ENCODE results near the gene USO1. TPM values are rescaled to one million over a fixed set of nuclear protein-coding genes. Genes with fewer than 3 reads are reported as not detected.

The USO1 gene
- total RNA-seq, 1 donor from 2014 or later = 62.4 TPM

- DNase-seq (ENCODE audit: low read depth) = no peak
- Histone ChIP-seq H3K27me3 (ENCODE audit: control insufficient read depth, insufficient read depth, low read length) (no peaks in the 10 kb centered on the region), H3K4me3 (ENCODE audit: low read depth, low read length) (no peak overlapping the region), H3K36me3 (ENCODE audit: control insufficient read depth, insufficient read depth, low read length) (no peaks in the 10 kb centered on the region)
- TF ChIP-seq CTCF (IDR thresholded peaks at IDR 0.05; ENCODE audit: insufficient read depth, low read length, poor library complexity, severe bottlenecking) = no peak
Measured at GRCh38 chr4:75769036-75769435, 44.7 kb downstream of the USO1 start.

- no peaks in the 10 kb centered on the region for H3K27me3 ChIP-seq (ENCODE audit: control insufficient read depth, insufficient read depth, low read length)
- TF ChIP-seq CTCF (IDR thresholded peaks at IDR 0.05; ENCODE audit: insufficient read depth, low read length, poor library complexity, severe bottlenecking) = no peak
- H3K36me3 ChIP-seq (ENCODE audit: control insufficient read depth, insufficient read depth, low read length) = no peaks in the 10 kb centered on the region
- no peak overlapping the region for H3K4me3 ChIP-seq (ENCODE audit: low read depth, low read length)
- no peak for DNase-seq (ENCODE audit: low read depth)
Measured at GRCh38 chr4:75771607-75772006, 47.2 kb downstream of the USO1 start.

GRCh38 chr4:75777589-75777988 lies 53.2 kb downstream of the USO1 start:
- H3K36me3 ChIP-seq (ENCODE audit: control insufficient read depth, insufficient read depth, low read length) = no peaks in the 10 kb centered on the region
- TF ChIP-seq CTCF (IDR thresholded peaks at IDR 0.05; ENCODE audit: insufficient read depth, low read length, poor library complexity, severe bottlenecking) = no peak

GRCh38 chr4:75779105-75779757 lies 54.9 kb downstream of the USO1 start:
- Histone ChIP-seq H3K27me3 (ENCODE audit: control insufficient read depth, insufficient read depth, low read length) (no peaks in the 10 kb centered on the region), H3K36me3 (ENCODE audit: control insufficient read depth, insufficient read depth, low read length) (no peaks in the 10 kb centered on the region), H3K4me3 (ENCODE audit: low read depth, low read length) (no peak overlapping the region)
- TF ChIP-seq CTCF (IDR thresholded peaks at IDR 0.05; ENCODE audit: insufficient read depth, low read length, poor library complexity, severe bottlenecking) = no peak
- no peak for DNase-seq (ENCODE audit: low read depth)

More at GRCh38 chr4:75777589-75777988, 53.2 kb downstream of the USO1 start:
- Histone ChIP-seq H3K4me3 (ENCODE audit: low read depth, low read length) (no peak overlapping the region), H3K27me3 (ENCODE audit: control insufficient read depth, insufficient read depth, low read length) (no peaks in the 10 kb centered on the region)
- DNase-seq (ENCODE audit: low read depth) = no peak

GRCh38 chr4:75781305-75781704 lies 56.9 kb downstream of the USO1 start:
- H3K4me3 ChIP-seq (ENCODE audit: low read depth, low read length) = no peak overlapping the region
- DNase-seq (ENCODE audit: low read depth) = no peak
- H3K36me3 ChIP-seq (ENCODE audit: control insufficient read depth, insufficient read depth, low read length) = no peaks in the 10 kb centered on the region
- TF ChIP-seq CTCF (IDR thresholded peaks at IDR 0.05; ENCODE audit: insufficient read depth, low read length, poor library complexity, severe bottlenecking) = no peak
- H3K27me3 ChIP-seq (ENCODE audit: control insufficient read depth, insufficient read depth, low read length) = no peaks in the 10 kb centered on the region

- Histone ChIP-seq H3K27me3 (ENCODE audit: control insufficient read depth, insufficient read depth, low read length) (no peaks in the 10 kb centered on the region), H3K36me3 (ENCODE audit: control insufficient read depth, insufficient read depth, low read length) (no peaks in the 10 kb centered on the region), H3K4me3 (ENCODE audit: low read depth, low read length) (no peak overlapping the region)
- DNase-seq (ENCODE audit: low read depth) = no peak
- TF ChIP-seq CTCF (IDR thresholded peaks at IDR 0.05; ENCODE audit: insufficient read depth, low read length, poor library complexity, severe bottlenecking) = no peak
Measured at GRCh38 chr4:75786526-75786925, 62.1 kb downstream of the USO1 start.

Measured in kidney epithelial cell (primary cell).